Naive B cell (primary cell): ENCODE measurements around the gene RSPH3. TPM values are rescaled to one million over a fixed set of nuclear protein-coding genes. Genes with fewer than 3 reads are reported as not detected.
A peak's percentile ranks its signal among the peaks of the same experiment; 100 is the strongest.
"Not testable (repeated sequence)": the region's sequence is repeated elsewhere in the genome, so short reads cannot be mapped to it uniquely, and the experiment has no call there.

Experiments used
- ATAC-seq, 2 donors: fragments of 150-1000 bp; cut with Tn5 transposase; 2 replicates each; pipeline ENCODE4 v1.10.0; 2021; ENCODE audit warnings: low read depth in 2 of 2, mild to moderate bottlenecking in 2 of 2, moderate library complexity in 2 of 2
- DNase-seq: peaks from one replicate; pipeline ENCODE4 v3.0.0; 2022
- H3K27ac Mint-ChIP-seq, 6 donors: one replicate each; pipeline ENCODE4 v1.8.0; 2020 to 2022; ENCODE audit warnings: mild to moderate bottlenecking in 6 of 6, mixed read lengths in 6 of 6, moderate library complexity in 5 of 6, inconsistent platforms in 2 of 6
- H3K27me3 Mint-ChIP-seq, 3 donors: one replicate each; pipeline ENCODE4 v1.8.0; 2021 to 2022; ENCODE audit warnings: mixed read lengths in 3 of 3, mild to moderate bottlenecking in 1 of 3
- H3K36me3 Mint-ChIP-seq, 2 donors: one replicate each; pipeline ENCODE4 v1.8.0; 2020 to 2022; ENCODE audit warnings: mixed read lengths in 2 of 2, inconsistent platforms in 1 of 2, mild to moderate bottlenecking in 1 of 2
- H3K4me1 Mint-ChIP-seq, 3 donors: one replicate each; pipeline ENCODE4 v1.8.0; 2020 to 2022; ENCODE audit warnings: mixed read lengths in 3 of 3, inconsistent platforms in 1 of 3, mild to moderate bottlenecking in 1 of 3, moderate library complexity in 1 of 3
- H3K4me3 Mint-ChIP-seq, 8 donors: one replicate each; pipeline ENCODE4 v1.8.0; 2020 to 2022; ENCODE audit warnings: mild to moderate bottlenecking in 8 of 8, mixed read lengths in 8 of 8, moderate library complexity in 8 of 8, inconsistent platforms in 2 of 8
- H3K9me3 Mint-ChIP-seq, 7 donors: one replicate each; pipeline ENCODE4 v1.8.0; 2020 to 2022; ENCODE audit warnings: mixed read lengths in 7 of 7, mild to moderate bottlenecking in 5 of 7, inconsistent platforms in 2 of 7, moderate library complexity in 1 of 7
- polyA plus RNA-seq, 6 donors: library from polyadenylated mRNA; unstranded; fragments of 300-500 nt; fragmentation: Illumina TruSeq; gene quantifications; one replicate each; pipeline ENCODE4 v1.2.3, GENCODE V29; 2021; ENCODE audit warnings: low read depth in 6 of 6

The RSPH3 gene
- polyA plus RNA-seq, 6 donors from 2014 or later: 0.14 to 3.4 (median 2.4) TPM

- not testable (repeated sequence) for H3K27me3 Mint-ChIP-seq, ATAC-seq, DNase-seq, H3K9me3 Mint-ChIP-seq
- Mint-ChIP-seq H3K4me3 (peak overlapping the region; percentile 37 to 100 (median 80)), H3K36me3 (peaks cover 47% of the 10 kb centered on the region in 2 donors), H3K4me1 (peaks cover 53 to 85% (median 76%) of the 10 kb centered on the region in 3 donors), H3K27ac (peak overlapping the region; percentile 91 to 100 (median 98))
Measured at GRCh38 chr6:159038318-159038717, 38.3 kb upstream of the RSPH3 start.

- peak overlapping the region; percentile 4 to 100 (median 70) for H3K4me3 Mint-ChIP-seq
- H3K27ac Mint-ChIP-seq: peak overlapping the region; percentile 91 to 100 (median 98)
- H3K36me3 Mint-ChIP-seq: peaks cover 42% of the 10 kb centered on the region in 2 donors
- no peak for ATAC-seq
- peaks cover 52 to 85% (median 72%) of the 10 kb centered on the region in 3 donors for H3K4me1 Mint-ChIP-seq
- H3K9me3 Mint-ChIP-seq: no peaks in the 10 kb centered on the region
- DNase-seq: no peak
- H3K27me3 Mint-ChIP-seq: no peaks in the 10 kb centered on the region
Measured at GRCh38 chr6:159037756-159038290, 37.8 kb upstream of the RSPH3 start.

GRCh38 chr6:159036673-159037072, 36.7 kb upstream of the RSPH3 start:
- peak overlapping the region in 4 of 8 donors; percentile 33 to 55 (median 46) for H3K4me3 Mint-ChIP-seq
- H3K36me3 Mint-ChIP-seq: peaks cover 30% of the 10 kb centered on the region in 2 donors
- peaks cover 41 to 74% (median 60%) of the 10 kb centered on the region in 3 donors for H3K4me1 Mint-ChIP-seq
- H3K27me3 Mint-ChIP-seq: no peaks in the 10 kb centered on the region
- ATAC-seq (no peak), DNase-seq (no peak)
- H3K9me3 Mint-ChIP-seq: no peaks in the 10 kb centered on the region
- peak overlapping the region in 5 of 6 donors; percentile 43 to 99 (median 82) for H3K27ac Mint-ChIP-seq

GRCh38 chr6:159035891-159036290, 35.9 kb upstream of the RSPH3 start:
- no peaks in the 10 kb centered on the region for H3K27me3 Mint-ChIP-seq
- H3K36me3 Mint-ChIP-seq: peaks cover 24 to 26% of the 10 kb centered on the region in 2 donors
- peak overlapping the region in 3 of 6 donors; percentile 42 to 99 (median 57) for H3K27ac Mint-ChIP-seq
- peak overlapping the region in 4 of 8 donors; percentile 22 to 59 (median 44) for H3K4me3 Mint-ChIP-seq
- no peak for DNase-seq
- peaks cover 34 to 66% (median 52%) of the 10 kb centered on the region in 3 donors for H3K4me1 Mint-ChIP-seq
- no peaks in the 10 kb centered on the region for H3K9me3 Mint-ChIP-seq
- ATAC-seq: no peak

- ATAC-seq: no peak
- Mint-ChIP-seq H3K27me3 (no peaks in the 10 kb centered on the region), H3K36me3 (peaks cover 14 to 16% of the 10 kb centered on the region in 2 donors), H3K9me3 (no peaks in the 10 kb centered on the region), H3K4me1 (peaks cover 20 to 43% (median 32%) of the 10 kb centered on the region in 3 donors), H3K27ac (peak overlapping the region in 2 of 6 donors; percentile 47 to 99), H3K4me3 (no peak overlapping the region)
- DNase-seq: no peak
Measured at GRCh38 chr6:159033160-159034049, 33.4 kb upstream of the RSPH3 start.

GRCh38 chr6:159031846-159032245, 31.8 kb upstream of the RSPH3 start:
- H3K27ac Mint-ChIP-seq: peak overlapping the region in 1 of 6 donors; percentile 6
- peaks cover 15 to 29% (median 20%) of the 10 kb centered on the region in 3 donors for H3K4me1 Mint-ChIP-seq
- H3K4me3 Mint-ChIP-seq: no peak overlapping the region
- H3K9me3 Mint-ChIP-seq: peaks cover 0 to 3% (median 0%) of the 10 kb centered on the region in 7 donors
- DNase-seq (no peak), ATAC-seq (no peak)
- H3K36me3 Mint-ChIP-seq: peaks cover 8 to 12% of the 10 kb centered on the region in 2 donors
- no peaks in the 10 kb centered on the region for H3K27me3 Mint-ChIP-seq

- no peak for ATAC-seq
- H3K27ac Mint-ChIP-seq: no peak overlapping the region
Measured at GRCh38 chr6:159030168-159030567, 30.2 kb upstream of the RSPH3 start.

GRCh38 chr6:159025224-159025623, 25.2 kb upstream of the RSPH3 start:
- Mint-ChIP-seq H3K36me3 (peaks cover 28 to 33% of the 10 kb centered on the region in 2 donors), H3K27ac (peak overlapping the region in 1 of 6 donors; percentile 11), H3K9me3 (peaks cover 12 to 42% (median 27%) of the 10 kb centered on the region in 7 donors)
- not testable (repeated sequence) for ATAC-seq, H3K4me3 Mint-ChIP-seq, DNase-seq, H3K27me3 Mint-ChIP-seq, H3K4me1 Mint-ChIP-seq

More at GRCh38 chr6:159030168-159030567, 30.2 kb upstream of the RSPH3 start:
- Mint-ChIP-seq H3K27me3 (no peaks in the 10 kb centered on the region), H3K4me3 (no peak overlapping the region), H3K9me3 (peaks cover 6 to 16% (median 9%) of the 10 kb centered on the region in 7 donors), H3K36me3 (peaks cover 12 to 20% of the 10 kb centered on the region in 2 donors), H3K4me1 (peaks cover 7 to 15% (median 8%) of the 10 kb centered on the region in 3 donors)
- no peak for DNase-seq

- peaks cover 12 to 42% (median 27%) of the 10 kb centered on the region in 7 donors for H3K9me3 Mint-ChIP-seq
- DNase-seq: no peak
- no peak overlapping the region for H3K27ac Mint-ChIP-seq
- H3K4me3 Mint-ChIP-seq: no peak overlapping the region
- peaks cover 28 to 33% of the 10 kb centered on the region in 2 donors for H3K36me3 Mint-ChIP-seq
- H3K27me3 Mint-ChIP-seq: no peaks in the 10 kb centered on the region
- H3K4me1 Mint-ChIP-seq: peaks cover 0 to 9% (median 5%) of the 10 kb centered on the region in 3 donors
- ATAC-seq: no peak
Measured at GRCh38 chr6:159023893-159024292, 23.9 kb upstream of the RSPH3 start.

GRCh38 chr6:159020011-159020410, 20.0 kb upstream of the RSPH3 start:
- no peak for DNase-seq
- Mint-ChIP-seq H3K27ac (peak overlapping the region in 1 of 6 donors; percentile 9), H3K9me3 (peaks cover 6 to 24% (median 18%) of the 10 kb centered on the region in 7 donors), H3K4me3 (no peak overlapping the region), H3K27me3 (no peaks in the 10 kb centered on the region), H3K36me3 (peaks cover 9 to 23% of the 10 kb centered on the region in 2 donors), H3K4me1 (peaks cover 8 to 14% (median 14%) of the 10 kb centered on the region in 3 donors)
- no peak for ATAC-seq

- H3K27me3 Mint-ChIP-seq: no peaks in the 10 kb centered on the region
- peak overlapping the region in 2 of 8 donors; percentile 10 to 36 for H3K4me3 Mint-ChIP-seq
- peaks cover 4 to 8% of the 10 kb centered on the region in 2 donors for H3K36me3 Mint-ChIP-seq
- no peak for ATAC-seq
- H3K4me1 Mint-ChIP-seq: peaks cover 13 to 23% (median 22%) of the 10 kb centered on the region in 3 donors
- H3K27ac Mint-ChIP-seq: peak overlapping the region in 2 of 6 donors; percentile 8 to 76
- no peak for DNase-seq
- peaks cover 0 to 3% (median under 1%) of the 10 kb centered on the region in 7 donors for H3K9me3 Mint-ChIP-seq
Measured at GRCh38 chr6:159017757-159018559, 18.0 kb upstream of the RSPH3 start.

GRCh38 chr6:159014406-159014805, 14.4 kb upstream of the RSPH3 start:
- Mint-ChIP-seq H3K4me1 (peaks cover 31 to 46% (median 42%) of the 10 kb centered on the region in 3 donors), H3K27ac (peak overlapping the region in 4 of 6 donors; percentile 11 to 76 (median 24)), H3K27me3 (no peaks in the 10 kb centered on the region), H3K36me3 (peaks cover 0 to 4% of the 10 kb centered on the region in 2 donors), H3K4me3 (no peak overlapping the region), H3K9me3 (no peaks in the 10 kb centered on the region)
- ATAC-seq (no peak), DNase-seq (no peak)
